ENCODE data around the gene DLGAP4. TPM values are rescaled to one million over a fixed set of nuclear protein-coding genes. Genes with fewer than 3 reads are reported as not detected.

Gene DLGAP4
- polyA plus RNA-seq (9.6 to 27.0 TPM (median 10.1 TPM) in 3 replicates), polyA minus RNA-seq (18.4 to 145 TPM (median 21.9 TPM) in 3 replicates)
- polyA plus RNA-seq (2011; ENCODE audit: low read depth) = 209 TPM
- 22.9 and 44.4 TPM in 2 replicates for polyA plus RNA-seq (2011; cell fraction: cytosol; rRNA removed)
- polyA plus RNA-seq (2011; cell fraction: nucleus; rRNA removed) = 39.5 and 57.2 TPM in 2 replicates
- polyA plus RNA-seq (2012; ENCODE audit: low replicate concordance) = 41.3 and 64.1 TPM in 2 replicates
- 55.2 TPM for polyA minus RNA-seq (2011; cell fraction: cytosol; rRNA and poly(A)+ RNA removed)
- 21.5 and 26.1 TPM in 2 replicates for polyA minus RNA-seq (2011; cell fraction: nucleus; rRNA and poly(A)+ RNA removed)

- Histone ChIP-seq H3K36me3 (ENCODE audit: control insufficient read depth in 2 of 2, extremely low read depth in 1 of 2, insufficient read depth in 2 of 2, low read length in 2 of 2) (no peaks in the 10 kb centered on the region), H2AFZ (ENCODE audit: control insufficient read depth, low read length) (no peak within 1 kb of the TSS), H3K9ac (ENCODE audit: control insufficient read depth, extremely low read depth, insufficient read depth, low read length) (no peak within 1 kb of the TSS), H4K20me1 (ENCODE audit: control insufficient read depth, extremely low read depth, insufficient read depth, low read length) (no peaks in the 10 kb centered on the region), H3K79me2 (ENCODE audit: control insufficient read depth, insufficient read depth, low read length) (no peaks in the 10 kb centered on the region), H3K9me1 (ENCODE audit: control insufficient read depth, extremely low read depth, insufficient read depth, low read length) (no peaks in the 10 kb centered on the region), H3K27me3 (ENCODE audit: control insufficient read depth, extremely low read depth, insufficient read depth, low read length) (peaks cover 87% of the 10 kb centered on the region), H3K27ac (ENCODE audit: control insufficient read depth, insufficient read depth, low read length) (no peak within 1 kb of the TSS), H3K4me3 (ENCODE audit: control insufficient read depth in 2 of 3, extremely low read depth in 1 of 3, insufficient read depth in 2 of 3, low read depth in 1 of 3, low read length in 3 of 3) (peak within 1 kb of the TSS in 2 of 3 experiments; percentile 6 to 38), H3K4me2 (ENCODE audit: control insufficient read depth, extremely low read depth, insufficient read depth, low read depth, low read length) (no peak within 1 kb of the TSS), H3K9me3 (ENCODE audit: control insufficient read depth, low read depth, low read length) (no peaks in the 10 kb centered on the region), H3K4me1 (ENCODE audit: control insufficient read depth, extremely low read depth, insufficient read depth, low read length) (no peaks in the 10 kb centered on the region)
- no peak for FAIRE-seq
- TF ChIP-seq CTCF (optimal IDR thresholded peaks at IDR 0.05 in 1 of 3, IDR thresholded peaks at IDR 0.05 in 1 of 3, conservative IDR thresholded peaks at IDR 0.05 in 1 of 3; ENCODE audit: extremely low read depth in 1 of 3, insufficient read depth in 2 of 3, low read length in 3 of 3) (peak; percentile 9 to 31 (median 16)), EZH2 (IDR thresholded peaks at IDR 0.05; ENCODE audit: low read length) (peak; percentile 87)
- dilution Hi-C loops (cut with MboI; ENCODE audit: extremely low pct_ligation_motif_present, low sequenced_read_pairs) = no loop called here
- no peak for DNase-seq (ENCODE audit: low read depth, low spot score)
Measured at GRCh38 chr20:36305602-36306551, at the start of gene DLGAP4. Gene DLGAP4, plus strand, starts transcription at chr20:36306339. Its CDS starts 125,379 bp downstream, at chr20:36431718.

- Histone ChIP-seq H3K4me2 (ENCODE audit: control insufficient read depth, extremely low read depth, insufficient read depth, low read depth, low read length) (no peak overlapping the region), H3K4me3 (ENCODE audit: control insufficient read depth in 2 of 3, extremely low read depth in 1 of 3, insufficient read depth in 2 of 3, low read depth in 1 of 3, low read length in 3 of 3) (no peak overlapping the region), H2AFZ (ENCODE audit: control insufficient read depth, low read length) (no peak overlapping the region), H3K9me3 (ENCODE audit: control insufficient read depth, low read depth, low read length) (no peaks in the 10 kb centered on the region), H4K20me1 (ENCODE audit: control insufficient read depth, extremely low read depth, insufficient read depth, low read length) (no peaks in the 10 kb centered on the region), H3K27me3 (ENCODE audit: control insufficient read depth, extremely low read depth, insufficient read depth, low read length) (no peaks in the 10 kb centered on the region), H3K9ac (ENCODE audit: control insufficient read depth, extremely low read depth, insufficient read depth, low read length) (no peak overlapping the region), H3K9me1 (ENCODE audit: control insufficient read depth, extremely low read depth, insufficient read depth, low read length) (no peaks in the 10 kb centered on the region), H3K79me2 (ENCODE audit: control insufficient read depth, insufficient read depth, low read length) (no peaks in the 10 kb centered on the region), H3K27ac (ENCODE audit: control insufficient read depth, insufficient read depth, low read length) (no peak overlapping the region), H3K36me3 (ENCODE audit: control insufficient read depth in 2 of 2, extremely low read depth in 1 of 2, insufficient read depth in 2 of 2, low read length in 2 of 2) (peaks cover 6 to 10% of the 10 kb centered on the region in 2 experiments), H3K4me1 (ENCODE audit: control insufficient read depth, extremely low read depth, insufficient read depth, low read length) (no peaks in the 10 kb centered on the region)
- TF ChIP-seq EZH2 (IDR thresholded peaks at IDR 0.05; ENCODE audit: low read length) = no peak
- no peak for TF ChIP-seq CTCF (optimal IDR thresholded peaks at IDR 0.05 in 1 of 3, IDR thresholded peaks at IDR 0.05 in 1 of 3, conservative IDR thresholded peaks at IDR 0.05 in 1 of 3; ENCODE audit: extremely low read depth in 1 of 3, insufficient read depth in 2 of 3, low read length in 3 of 3)
- dilution Hi-C loops (cut with MboI; ENCODE audit: extremely low pct_ligation_motif_present, low sequenced_read_pairs) = no loop called here
- FAIRE-seq (no peak), DNase-seq (ENCODE audit: low read depth, low spot score) (no peak)
Measured at GRCh38 chr20:36259177-36260061, 46.7 kb upstream of the DLGAP4 start.
